Esophagus muscularis mucosa (tissue), 4 donors: ENCODE data around the gene SLC22A7.

Experiments used
- CTCF ChIP-seq, 3 experiments: fragments of 200-600 bp in 2 of 3; fragments of 450-650 bp in 1 of 3; sonication (generic) in 2 of 3; IDR thresholded peaks; one replicate each; pipeline ENCODE4 v1.5.1; 2017 to 2019; ENCODE audit warnings: antibody characterized with exemption in 3 of 3, mild to moderate bottlenecking in 2 of 3, moderate library complexity in 1 of 3
- EP300 ChIP-seq: sonication (generic); formaldehyde crosslinking; IDR thresholded peaks from one replicate; pipeline ENCODE4 v1.6.1; 2017; ENCODE audit warnings: antibody characterized with exemption
- POLR2A ChIP-seq: fragments of 450-650 bp; IDR thresholded peaks from one replicate; pipeline ENCODE4 v1.6.1; 2017; ENCODE audit warnings: antibody characterized with exemption, moderate library complexity, mild to moderate bottlenecking, low read depth
- POLR2AphosphoS5 ChIP-seq, 2 donors: sonication (generic); formaldehyde crosslinking; IDR thresholded peaks; one replicate each; pipeline ENCODE4 v1.6.1; 2017; ENCODE audit warnings: antibody characterized with exemption in 2 of 2

DNA sequence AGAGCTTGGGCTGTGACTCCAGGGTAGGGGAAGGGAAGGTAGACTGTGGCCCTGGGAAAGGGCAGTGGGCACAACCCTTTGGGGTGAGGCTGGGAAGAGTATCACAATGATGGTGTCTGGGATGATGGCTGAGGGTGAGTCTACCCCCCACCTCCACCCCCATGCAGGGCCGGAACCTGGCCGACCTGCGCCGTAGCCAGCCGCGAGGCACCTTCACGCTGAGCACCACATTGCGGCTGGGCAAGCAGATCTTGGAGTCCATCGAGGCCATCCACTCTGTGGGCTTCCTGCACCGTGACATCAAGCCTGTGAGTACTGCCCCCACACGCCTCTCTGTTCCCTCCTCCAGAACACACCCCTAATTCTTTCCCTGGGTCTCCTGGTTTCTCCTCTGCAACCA is 44.7 kb upstream of the SLC22A7 start:
- TF ChIP-seq POLR2A (no peak), CTCF (IDR thresholded peaks at IDR 0.05) (no peak), POLR2AphosphoS5 (IDR thresholded peaks at IDR 0.05) (no peak), EP300 (no peak)
